NCI-H524 (cell line): ENCODE data around the gene SBF1.

ENCODE experiments used
- DNase-seq, 2 experiments: peaks; one replicate each; lab custom pipeline; 2025; lab: John Stamatoyannopoulos, UW

SBF1 gene

DNA sequence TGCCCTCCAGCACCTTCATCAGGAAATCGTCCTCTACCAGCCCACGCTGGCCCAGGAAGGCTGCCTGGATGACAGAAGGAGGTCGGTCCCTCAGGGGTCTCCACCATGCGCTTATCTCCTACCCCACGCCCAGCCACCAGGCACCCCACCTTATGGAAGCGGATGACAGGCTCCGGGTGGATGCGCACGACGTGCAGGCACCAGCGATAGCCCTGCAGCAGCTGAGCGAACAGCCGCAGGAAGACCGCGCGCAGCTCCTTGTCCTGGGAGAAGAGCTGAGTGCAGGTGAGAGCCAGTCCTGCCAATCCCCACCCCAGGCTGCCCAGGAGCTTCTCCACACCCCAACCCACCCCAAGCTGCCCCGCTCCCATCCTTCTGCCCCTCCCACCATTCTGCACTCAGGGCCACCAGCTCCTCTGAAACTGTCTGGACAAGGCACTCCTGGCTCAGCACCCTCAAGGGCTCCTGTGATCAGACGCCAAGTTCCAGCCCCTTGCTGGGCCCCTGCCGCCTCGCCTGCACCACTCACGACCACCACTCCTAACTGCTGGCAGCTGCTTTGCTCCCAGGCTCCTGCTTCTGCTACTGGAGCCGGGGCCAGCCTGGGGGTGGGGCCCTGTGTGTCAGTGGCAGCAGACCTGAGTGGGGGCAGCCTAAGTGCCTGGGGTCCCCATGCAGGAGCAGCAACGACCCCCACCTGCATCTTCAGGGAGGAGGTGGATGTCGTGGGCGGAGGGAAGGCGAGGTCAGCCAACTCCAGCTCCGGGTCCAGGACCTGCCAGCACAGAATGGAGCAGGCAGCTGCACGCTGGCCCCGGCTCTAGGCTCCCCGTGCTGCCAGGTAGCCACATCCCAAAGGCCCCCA, 9.5 kb downstream of the SBF1 start:
- DNase-seq = no peak

DNA sequence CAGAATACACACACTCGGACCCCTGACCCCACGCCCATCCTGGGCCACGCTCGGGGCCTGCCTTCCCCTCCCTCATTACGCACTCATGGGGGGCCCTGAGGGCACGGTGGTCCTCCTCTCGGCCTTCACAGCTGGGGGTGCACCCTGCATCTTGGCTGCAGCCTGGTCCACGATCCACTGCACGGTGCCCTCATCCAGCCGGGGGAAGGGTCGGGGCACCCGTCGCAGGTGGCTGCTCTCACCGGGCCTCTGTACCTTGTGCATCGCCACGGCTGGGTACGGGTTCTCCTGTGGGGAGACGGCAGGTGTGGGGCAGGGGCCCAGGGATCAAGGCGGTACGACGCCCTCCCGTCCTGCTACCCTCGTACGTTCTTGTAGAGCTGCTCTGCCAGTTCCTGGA, 10.4 kb downstream of the SBF1 start:
- no peak for DNase-seq

DNA sequence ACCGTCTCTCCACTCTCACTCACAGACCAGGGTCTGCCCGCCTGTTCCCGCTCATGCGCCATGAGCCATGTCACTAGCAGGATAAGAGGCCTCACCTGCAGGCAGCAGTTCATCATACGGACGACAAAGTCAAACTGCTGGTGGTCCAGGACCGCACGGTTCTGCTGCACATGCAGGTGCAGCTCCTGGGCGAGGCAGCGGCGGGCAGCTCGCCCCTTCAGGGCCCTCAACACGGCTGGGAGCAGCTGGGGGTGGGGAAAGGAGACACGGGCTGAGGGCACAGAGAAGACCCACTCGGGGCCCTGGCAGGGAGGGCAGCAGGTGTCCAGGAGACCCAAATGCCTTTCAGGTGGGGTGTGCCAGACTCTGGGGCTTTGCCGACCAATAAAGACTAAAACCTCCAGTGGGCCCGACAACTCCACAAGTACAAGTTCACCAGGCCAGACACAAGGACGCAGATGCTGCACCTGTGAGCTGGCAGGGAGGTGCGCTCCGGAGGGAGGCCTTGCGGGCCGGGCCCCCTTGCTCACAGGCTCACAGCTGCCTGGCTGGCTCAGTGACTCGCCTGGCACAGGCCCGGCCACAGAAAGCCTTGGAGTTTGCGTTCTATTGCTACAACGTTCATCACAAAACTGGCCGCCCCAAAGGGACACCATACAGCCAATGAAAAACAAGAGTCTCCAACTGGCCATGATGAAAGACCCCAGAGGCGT, 11.5 kb downstream of the SBF1 start:
- DNase-seq = no peak

DNA sequence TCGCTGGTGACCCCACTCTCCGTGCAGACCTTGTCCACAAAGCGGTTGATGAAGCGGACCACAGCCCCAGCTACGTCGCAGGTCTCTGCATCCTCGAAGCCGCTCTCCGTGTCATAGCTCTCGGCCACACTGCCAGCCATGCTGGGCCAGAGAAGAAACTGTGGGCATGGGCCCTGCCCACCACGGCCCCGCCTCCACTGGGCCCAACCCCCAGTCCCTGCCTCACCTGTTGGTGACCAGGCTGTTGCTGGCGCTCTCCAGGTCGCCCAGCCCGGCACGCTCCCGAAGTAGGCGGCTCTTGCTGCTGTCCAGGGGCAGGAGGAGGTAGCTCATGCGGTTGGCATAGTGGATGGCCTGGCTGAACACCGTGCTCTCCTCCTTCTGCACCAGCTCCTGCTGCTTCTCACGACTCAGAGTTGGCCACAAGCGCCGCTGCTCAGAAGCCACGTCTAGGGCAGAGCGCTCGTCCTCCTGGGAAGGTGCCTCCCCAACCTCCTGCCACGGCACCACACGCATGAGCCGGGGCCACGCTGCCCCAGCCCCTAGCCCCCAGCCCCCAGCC, 12.8 kb downstream of the SBF1 start:
- DNase-seq = no peak

DNA sequence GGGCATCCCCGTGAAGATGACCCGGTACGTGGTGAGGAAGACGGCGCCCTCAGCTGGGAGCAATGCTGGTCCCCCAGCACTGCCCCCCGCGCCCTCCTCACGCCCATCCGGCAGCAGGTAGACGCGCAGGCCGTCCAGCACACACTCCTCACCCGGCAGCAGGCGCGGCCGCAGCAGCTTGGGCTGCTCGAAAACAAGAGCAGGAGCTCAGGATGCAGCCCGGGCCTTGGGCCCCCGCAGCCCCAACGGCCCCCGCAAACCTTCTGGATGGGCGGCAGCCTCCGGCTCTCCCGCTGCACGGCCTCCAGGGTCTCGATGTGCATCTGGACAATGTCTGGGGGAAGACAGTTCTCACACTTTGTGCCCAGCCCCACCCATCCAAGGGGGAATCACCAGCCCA, 13.3 kb downstream of the SBF1 start:
- no peak for DNase-seq

DNA sequence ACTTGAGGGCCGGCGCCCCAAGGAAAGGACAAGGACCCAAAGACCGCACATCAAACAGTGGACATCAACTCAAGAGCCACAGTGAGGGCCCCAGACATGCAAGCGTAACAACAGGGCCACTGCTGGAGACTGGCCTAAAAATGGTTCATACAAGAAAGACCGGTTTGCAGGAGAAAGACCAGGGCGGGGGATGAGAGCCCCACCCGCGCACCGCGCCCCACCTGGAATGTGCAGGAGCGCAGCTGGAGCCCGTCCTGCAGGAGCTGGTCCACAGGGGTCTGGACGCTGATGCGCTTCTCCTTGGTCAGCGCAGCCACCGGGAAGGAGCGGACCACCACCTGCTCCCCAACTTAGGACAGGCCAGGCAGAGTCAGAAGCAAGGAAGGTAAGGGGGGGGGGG, 13.9 kb downstream of the SBF1 start:
- no peak for DNase-seq

DNA sequence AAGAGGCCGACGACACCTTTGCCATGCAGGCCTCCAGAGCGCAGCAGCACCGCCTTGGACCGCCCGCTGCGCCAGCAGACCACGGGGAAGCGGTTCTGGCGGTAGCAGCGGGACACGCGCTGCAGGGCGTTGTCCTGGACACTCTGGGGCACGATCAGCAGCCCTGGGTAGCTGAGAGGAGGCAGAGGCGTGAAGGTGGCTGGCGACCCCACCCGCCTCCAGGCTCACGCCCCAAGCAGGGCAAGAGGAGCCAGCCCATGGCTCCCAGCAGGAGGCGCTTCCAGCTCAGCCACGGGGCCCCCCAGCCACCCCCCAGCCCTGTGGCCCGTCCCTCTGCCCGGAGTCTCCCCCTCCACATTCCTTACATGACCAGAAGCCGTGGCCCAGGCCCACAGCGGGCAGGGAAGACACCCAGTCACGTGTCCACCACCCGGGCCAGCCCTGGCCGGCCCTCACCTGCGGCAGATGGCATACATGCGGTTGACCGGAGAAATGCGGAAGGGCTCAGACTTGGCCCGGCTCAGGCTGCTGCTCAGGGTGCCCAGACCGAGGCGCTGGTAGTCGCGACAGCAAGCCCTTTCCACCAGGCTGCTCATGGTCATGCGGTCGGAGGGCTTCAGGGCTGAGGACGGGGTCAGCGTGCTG, 15.2 kb downstream of the SBF1 start:
- DNase-seq = no peak

DNA sequence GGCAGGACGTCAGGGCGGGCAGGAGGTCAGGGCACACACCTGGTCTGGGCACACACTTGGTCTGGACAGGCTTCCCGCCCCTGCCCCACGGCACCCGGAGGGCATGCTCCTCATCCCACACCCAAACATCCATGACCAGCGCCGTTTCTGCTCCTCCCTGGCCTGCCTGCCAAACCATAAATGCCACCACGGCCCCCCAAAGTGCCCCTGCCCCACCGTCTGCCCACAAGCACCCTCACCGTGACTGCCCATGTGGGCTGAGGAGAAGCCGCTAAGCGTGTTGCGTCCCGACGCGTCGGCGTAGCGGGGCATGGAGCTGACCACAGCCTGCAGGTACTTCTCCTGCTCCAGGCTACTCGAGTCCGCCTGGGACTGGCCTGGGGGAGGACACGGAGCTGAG, 15.8 kb downstream of the SBF1 start:
- no peak for DNase-seq

DNA sequence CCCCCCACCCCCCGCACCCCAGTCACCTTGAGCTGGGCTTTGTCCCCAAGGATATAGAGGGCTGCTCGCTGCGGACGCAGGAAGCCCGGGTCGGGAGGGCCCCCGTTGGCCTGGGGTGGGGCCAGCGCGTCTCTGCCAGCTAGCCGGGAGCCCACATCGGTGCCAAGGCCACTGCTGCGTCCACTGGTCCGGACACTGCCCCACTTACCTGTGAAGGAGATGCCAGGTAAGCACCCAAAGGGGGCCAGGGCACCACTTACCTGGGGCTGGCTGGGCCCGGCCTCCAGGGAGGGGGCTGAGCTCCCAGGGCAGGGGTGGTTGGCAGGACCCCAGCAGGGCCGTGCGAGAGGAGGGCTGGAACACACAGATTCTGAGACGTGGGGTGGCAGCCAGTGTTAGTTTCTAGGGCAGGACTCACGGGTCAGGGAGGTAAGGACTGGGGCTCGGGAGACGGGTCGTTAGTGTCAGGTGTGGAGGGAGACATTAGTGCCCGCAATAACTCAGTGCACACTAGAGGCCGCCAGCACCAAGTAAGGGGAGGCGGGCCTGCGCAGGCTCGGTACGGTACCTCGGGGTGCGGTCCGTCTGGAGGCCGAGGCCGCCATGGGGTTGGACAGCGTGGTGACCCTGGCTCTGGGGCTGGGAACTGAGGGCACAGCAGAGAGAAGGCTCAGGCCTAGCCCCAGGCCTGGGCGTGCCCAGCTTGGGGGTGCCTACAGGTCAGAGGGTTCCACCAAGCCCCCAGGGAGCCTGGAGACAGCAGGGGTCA, 18.2 kb downstream of the SBF1 start:
- DNase-seq = no peak

DNA sequence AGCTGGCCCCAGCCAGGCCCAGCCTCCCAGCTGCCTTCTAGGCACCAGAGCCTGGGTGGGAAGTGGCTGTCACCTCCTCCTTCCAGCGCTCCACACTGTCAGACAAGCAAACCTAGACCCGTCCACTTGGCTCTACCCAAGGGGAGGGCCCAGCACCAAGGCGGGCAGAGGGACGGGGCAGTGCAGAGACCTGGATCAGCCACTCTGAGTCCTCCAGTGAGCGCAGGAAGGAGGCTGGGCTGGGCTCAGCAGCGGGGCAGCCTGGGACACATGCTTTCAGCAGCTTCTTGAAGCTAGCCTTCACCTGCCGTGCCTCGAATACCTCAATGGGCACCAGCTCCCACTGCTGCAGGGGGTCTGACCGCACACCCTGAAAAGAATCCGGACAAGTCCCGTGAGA, 18.8 kb downstream of the SBF1 start:
- no peak for DNase-seq

DNA sequence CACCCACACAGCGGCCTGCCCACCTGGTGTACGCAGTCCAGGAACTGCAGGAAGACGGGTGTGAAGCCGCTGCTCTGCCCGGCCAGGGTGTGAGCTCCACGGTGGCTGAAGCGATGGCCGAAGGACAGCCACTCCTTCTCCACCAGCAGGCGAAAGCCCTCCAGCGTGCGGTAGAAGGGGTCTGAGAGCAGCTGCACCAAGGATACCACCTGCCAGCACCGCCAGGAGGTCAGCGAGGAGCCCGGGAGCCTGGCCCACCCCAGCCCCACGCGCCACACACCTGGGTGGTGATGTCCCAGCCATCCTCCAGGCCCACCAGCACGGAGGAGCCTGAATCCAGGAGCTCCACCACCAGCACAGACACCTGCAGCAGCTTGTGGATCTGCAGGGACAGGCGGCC, 19.6 kb downstream of the SBF1 start:
- DNase-seq = no peak

DNA sequence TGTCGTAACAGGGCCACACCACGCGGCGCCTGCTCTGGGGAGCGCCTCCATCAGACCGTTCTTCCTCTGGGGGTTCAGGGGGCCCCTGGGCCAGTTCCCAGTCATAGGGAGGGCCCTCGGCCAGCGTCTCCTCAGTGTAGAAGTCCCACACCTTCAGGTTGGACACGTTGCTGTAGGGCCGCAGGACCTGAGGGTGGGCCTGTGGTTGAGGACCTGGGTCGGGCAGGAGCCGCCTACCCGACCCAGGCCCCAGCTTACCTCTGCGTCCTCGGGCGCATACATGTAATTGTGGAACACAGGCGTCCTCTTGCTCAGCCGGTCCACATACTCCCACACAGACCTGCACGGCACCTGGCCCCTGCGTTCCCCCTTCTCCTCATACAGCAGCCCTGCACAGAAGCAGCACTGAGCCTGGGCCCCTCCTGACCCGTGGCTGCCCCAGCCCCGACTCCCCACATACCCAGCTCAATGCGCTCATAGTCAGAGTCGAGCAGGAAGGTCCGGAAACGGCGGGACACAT, 20.2 kb downstream of the SBF1 start:
- no peak for DNase-seq

DNA sequence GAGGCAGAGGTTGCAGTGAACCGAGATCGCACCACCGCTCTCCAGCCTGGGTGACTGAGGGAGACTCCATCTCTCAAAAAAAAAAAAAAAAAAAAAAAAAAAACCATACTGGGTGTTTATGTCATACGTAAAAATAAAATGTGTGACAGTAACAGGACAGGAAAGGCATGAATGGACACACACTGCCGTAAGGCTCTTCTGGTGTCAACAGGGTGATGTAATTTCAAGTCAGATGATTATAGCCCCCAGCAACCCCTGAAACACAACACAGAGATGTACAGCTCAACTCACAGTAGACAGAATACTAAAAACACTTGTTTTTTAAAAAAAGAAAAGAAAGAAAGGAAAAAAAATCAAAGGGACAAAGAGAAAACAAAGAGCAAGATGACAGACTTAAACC, 22.2 kb downstream of the SBF1 start:
- DNase-seq = no peak

DNA sequence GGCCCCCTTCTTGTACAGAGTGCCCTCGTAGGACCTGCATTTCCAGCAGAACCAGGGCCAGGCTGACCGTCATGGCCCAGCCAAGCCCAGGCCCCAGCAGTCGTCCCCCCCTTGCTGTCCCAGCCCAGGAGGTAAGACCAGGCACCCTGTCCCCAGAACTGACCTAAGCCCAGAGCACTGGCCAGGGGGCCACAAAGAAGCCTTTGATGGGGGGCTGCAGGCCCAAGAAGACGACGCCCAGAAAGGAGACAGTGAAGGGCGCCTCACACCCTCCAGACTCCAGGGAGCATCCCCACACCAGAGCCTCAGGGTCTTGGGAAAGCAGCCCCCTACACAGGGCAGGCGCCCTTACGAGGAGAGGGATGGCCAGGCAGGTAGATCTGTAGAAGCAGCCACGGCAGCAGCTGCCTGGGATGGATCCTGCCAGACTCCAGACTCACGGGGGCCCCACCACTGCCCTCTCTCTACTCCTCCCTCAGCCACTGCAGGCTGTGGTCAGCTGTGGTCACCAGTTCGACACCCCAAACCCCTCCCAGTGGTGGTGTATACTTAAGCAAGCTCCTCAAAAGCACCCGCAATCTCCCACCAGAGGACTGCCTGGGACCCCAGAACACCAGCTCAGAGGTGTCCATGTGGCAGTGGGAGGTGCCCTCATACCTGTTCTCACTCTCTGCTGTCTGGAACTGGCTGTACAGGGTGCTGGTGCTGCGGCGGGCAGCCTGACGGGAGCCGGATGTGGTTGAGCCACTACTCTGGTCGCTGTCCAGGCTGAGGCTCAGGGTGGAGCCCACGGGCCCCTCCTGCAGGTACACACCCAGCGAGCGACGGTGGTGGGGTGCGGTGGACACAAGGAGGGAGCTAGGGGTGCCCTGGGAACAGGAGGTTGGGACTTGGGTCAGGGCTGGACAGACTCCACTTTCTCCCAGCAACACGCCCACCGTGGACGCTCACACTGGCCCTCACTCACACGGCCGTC, 27.0 kb downstream of the SBF1 start:
- no peak for DNase-seq

DNA sequence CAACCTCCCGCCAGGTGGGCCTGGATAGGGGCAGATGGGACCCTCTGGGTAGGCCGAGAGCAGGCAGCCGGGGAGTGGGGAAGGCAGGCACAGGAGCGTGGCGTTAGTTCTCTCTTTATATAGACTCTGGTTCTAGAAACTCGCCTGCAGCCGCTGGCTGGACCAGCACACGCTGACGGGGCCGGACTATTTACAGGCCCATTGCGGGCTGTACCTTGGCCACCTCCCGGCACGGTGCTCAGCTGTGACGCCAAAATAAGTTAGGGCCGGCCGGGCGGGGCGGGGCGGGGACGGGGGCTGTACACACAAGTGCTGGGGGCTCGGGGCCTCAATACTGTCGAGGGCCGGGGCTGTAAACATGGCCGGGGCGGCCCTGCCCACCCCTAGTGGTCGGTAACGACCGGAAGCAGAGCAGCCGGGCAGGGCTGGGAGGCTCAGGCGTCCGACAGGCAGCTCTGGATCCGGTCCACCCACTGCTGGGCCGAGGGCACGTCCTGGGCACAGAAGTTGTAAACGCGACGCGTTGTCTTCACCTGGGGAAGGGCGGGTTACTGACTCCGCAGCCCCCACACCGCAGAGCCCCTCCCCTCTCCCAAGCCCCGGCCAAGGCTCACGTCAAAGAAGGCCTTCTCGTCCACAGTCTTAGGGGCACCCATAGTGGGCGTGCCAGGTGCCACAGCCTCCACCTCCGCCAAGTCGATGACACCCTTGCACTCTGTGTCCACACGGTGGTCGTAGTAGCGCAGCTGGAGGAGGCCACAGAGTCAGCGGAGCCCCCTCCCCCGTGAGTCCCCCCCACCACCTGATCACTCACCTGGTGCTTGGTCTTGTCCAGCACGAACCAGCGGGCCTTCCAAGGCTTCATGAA, 27.9 kb downstream of the SBF1 start:
- DNase-seq = no peak

DNA sequence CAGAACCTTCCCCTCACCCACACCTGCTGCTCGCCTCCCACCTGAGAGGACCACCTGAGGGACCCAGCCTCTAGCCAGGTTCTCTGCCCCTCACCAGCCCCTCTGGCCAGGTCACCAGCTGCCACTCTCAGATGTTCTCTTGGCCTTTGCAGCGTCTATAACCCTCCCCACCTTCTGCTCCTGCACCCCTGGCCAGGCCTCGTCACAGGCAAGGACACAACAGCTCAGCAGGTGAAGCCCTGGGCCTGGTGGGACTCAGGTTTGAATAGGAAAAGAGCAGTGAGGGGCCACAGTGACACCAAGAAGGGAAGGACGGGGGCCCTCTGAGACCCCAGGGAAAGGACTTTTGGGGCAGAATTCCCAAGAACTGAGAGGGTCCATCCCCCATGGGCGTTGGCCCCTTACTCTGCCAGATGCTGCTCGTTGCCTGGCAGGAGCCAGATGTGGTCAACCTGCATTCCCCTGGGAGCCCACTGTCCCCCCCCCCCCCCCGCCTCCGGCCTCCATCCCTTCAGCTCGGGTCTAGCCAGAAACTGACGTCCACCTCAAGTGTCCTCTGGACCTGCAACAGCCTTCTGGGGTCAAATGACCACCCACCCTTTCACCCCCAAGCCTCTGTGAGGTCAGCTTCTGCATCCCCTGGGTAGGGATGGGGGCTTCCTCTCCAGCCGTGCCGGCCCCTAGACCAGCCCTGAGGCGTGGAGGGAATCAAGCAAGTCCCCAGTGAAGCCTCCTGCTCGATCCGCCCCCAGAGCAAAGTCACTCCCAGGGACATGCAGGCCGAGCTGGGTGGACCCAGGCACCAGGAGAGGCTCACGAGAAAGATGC, 28.7 kb downstream of the SBF1 start:
- DNase-seq = no peak

DNA sequence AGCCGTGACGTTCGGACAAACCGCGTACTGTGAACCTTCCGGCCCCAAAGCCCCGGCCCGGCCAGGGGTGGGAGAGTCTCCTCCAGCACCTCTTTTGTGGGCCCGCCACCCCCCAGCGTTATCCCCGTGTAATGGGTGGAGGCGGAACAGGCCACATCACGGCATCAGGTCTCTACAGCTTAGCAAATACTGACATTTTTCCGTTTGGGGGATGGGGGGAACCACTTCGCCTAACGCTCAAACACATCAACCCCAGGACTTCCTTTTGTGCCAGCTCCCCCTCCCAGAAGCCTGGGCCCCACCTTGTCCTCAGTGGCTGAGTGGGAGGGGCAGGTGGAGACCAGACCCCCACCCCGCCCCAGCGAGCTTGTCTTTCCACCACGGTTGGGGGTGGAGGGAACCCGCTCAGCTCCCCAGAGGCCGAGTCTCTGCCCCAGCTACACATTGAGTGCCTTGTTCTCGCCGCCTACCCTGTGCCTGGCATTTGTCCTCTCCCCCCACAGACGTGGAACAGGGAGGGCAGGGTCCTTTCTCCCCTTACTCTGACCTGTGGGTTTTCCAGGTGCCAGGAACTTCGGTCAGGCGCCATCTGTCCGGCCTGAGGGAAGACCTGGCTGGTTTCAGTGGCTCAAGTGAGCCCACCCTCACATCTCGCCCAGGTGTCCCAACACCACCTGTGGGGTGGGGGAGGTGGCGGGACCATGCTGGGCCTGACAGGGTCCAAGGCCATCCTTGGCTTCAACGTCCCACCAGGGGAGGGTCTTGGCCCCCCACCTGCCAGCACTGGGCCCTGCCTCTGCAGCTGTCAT, 29.6 kb downstream of the SBF1 start:
- DNase-seq = no peak

DNA sequence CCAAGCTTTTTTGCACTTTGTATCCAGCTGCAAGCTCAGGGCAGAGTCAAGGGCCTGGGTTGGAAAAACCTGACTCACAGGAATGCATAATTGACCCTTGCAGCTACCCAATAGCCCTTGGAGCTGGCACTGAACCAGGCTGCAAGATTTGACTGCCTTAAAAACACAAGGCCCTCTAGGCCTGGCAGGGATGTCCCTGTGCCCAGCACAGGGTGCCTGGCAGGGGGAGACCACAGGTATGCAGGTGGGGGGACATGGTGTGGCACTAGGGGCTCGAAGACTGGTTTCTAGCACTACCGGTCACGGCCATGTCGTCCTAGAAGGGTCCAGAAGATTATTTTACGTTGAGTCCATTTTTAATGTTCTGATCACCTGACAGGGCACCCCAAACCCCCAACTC, 30.2 kb downstream of the SBF1 start:
- DNase-seq = no peak
